ENCODE measurements around the gene ROPN1B.
"Not testable (repeated sequence)": the region's sequence is repeated elsewhere in the genome, so short reads cannot be mapped to it uniquely, and the experiment has no call there.

ROPN1B gene

DNA sequence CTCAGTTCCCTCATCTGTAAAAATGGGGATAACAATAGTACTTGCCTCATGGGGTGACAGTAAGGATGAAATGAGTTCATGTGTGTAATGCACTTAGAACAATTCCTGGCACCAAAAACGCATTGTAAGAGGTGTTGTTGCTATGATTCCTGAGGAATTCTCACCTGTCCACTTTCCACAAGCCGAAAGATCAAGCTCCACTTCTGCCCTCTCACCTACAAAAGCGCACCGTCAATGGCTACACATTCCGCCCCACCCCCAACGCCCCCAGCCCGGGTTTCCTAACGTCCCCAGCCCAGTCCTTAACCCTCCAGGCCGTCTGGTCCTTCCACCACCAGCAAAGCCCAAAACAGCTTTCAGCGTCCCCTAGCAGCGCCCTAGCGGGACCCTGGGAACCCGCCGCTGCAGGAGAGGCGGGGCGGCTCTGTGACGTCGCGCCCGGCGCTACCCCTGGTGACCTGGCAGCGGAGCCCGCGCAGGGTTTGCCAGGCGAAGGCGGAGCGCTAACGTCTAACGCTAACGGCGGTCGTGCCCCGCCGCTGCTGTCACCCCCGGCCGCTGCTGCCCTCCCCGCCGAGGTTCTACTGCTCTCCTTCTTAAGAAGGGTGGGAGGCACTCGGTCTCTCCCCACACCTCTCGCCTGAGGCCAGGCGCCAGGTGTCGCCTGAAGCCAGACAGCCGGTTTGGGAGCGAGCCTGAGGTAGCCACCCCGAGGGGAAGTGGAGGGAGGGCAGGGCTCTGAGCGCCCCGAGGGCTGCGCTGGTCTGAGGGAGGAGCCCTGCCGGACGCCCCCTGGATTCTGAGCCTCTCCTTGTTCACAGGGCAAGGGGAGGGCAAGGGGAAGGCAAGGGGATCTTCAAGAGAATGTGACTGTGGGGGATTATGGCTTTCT, at the start of gene ROPN1B:
TSS of gene ROPN1B (plus strand) at position 478 of the 892 bp plus-strand sequence. CDS start 2,877 bp downstream, outside the sequence.
- not testable (repeated sequence) for DNase-seq (ENCODE audit: low read depth)

DNA sequence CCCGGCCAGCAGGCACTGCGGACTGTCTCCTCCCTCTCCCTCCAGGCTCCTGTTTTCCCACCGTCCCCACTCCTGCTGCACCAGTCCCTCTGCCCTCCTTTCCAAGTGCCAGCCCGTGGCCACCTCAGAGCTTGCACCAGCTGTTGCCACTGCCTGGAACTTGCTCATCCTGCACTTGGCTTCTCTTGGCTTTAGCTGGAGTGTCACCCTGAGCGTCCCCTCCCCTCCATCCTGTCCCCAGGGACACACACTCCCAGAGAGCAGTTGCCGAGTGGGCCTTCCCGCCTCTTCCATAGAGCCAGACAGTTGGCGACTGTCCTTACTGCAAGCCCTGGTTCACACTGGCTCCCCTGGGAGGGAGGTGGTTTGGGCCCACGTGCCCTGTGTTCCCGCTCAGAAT, 48.8 kb upstream of the ROPN1B start:
- DNase-seq (ENCODE audit: low read depth): not testable (repeated sequence)

- DNase-seq (ENCODE audit: low read depth): not testable (repeated sequence)
Observed at GRCh38 chr3:125920751-125921279, 48.2 kb upstream of the ROPN1B start.

DNA sequence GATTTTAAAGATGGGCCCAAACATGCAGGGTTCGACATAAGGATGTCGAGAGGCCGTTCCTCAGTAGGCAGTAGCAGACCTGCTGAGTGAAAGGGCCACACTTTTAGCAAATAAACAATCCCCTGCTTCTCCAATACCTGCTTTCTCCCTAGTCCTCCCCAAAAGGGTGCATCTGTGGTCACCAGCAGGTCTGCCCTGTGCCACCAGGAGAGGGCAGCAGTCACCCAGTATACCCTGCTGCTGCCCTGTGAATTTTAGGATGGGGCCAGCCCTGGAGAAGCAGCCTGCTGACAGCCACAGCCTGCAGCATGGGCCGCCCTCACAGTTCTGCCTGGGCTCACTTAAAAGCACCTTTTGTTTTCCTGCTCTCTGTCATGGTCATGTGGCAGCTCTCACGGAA, 47.3 kb upstream of the ROPN1B start:
- not testable (repeated sequence) for DNase-seq (ENCODE audit: low read depth)

- not testable (repeated sequence) for DNase-seq (ENCODE audit: low read depth)
Observed at GRCh38 chr3:125923324-125924115, 45.5 kb upstream of the ROPN1B start.

DNA sequence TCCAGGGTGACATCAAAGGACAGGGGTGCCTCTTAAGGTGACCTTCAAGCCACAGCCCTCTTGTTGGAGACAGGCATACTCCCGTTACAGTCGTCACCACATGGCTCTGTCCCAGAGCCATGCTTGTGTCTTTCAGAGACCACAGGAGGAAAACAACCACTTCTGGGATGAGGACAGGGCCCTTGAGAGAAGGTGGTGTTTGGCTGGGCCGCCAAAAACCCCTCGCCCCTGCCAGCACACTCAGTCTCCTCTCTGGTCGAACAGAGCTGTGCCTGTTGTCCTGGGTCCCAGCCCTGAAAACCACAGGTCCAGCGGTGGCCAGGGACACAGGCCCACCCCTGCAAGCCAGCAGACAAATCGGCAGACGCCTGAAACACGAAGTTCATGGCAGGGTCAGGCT, 44.7 kb upstream of the ROPN1B start:
- DNase-seq (ENCODE audit: low read depth): not testable (repeated sequence)

- not testable (repeated sequence) for DNase-seq (ENCODE audit: low read depth)
Observed at GRCh38 chr3:125925727-125926126, 43.3 kb upstream of the ROPN1B start.

GRCh38 chr3:125928771-125929545, 40.0 kb upstream of the ROPN1B start:
- peak; percentile 47 for DNase-seq (ENCODE audit: low read depth)

- not testable (repeated sequence) for DNase-seq (ENCODE audit: low read depth)
Observed at GRCh38 chr3:125929765-125930164, 39.2 kb upstream of the ROPN1B start.

- not testable (repeated sequence) for DNase-seq (ENCODE audit: low read depth)
Observed at GRCh38 chr3:125931355-125931880, 37.6 kb upstream of the ROPN1B start.

- DNase-seq (ENCODE audit: low read depth): not testable (repeated sequence)
Observed at GRCh38 chr3:125933397-125934173, 35.4 kb upstream of the ROPN1B start.

DNA sequence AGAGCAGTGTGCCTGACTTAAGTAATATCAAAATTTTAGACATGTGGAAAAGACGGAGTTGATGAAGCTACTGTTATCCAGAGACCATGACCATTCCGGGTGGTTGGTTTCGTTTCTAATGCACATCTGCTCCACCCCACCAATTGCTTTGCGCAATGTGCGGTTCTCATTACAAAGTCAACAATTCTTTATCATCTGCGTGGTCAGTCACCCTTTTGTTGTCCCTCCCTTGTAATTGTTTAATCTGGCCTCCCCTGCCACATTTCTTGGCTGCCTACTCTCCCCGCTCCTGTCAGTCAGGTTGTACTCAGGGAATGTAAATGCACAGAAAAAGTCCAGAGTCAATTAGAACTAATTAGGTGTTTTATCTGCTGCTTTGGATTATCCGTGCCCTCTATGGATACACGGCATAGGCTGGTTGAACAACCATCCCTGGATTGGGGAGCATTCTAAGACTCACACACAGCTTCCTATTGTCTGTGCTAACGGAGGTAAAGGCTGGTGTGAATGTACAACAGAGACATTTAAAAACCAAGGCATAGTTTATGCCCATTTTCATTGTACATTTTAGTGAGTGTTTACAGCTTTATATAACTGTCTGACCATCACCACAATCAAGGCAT, 33.6 kb upstream of the ROPN1B start:
- not testable (repeated sequence) for DNase-seq (ENCODE audit: low read depth)

- not testable (repeated sequence) for DNase-seq (ENCODE audit: low read depth)
Observed at GRCh38 chr3:125936210-125936815, 32.7 kb upstream of the ROPN1B start.

DNA sequence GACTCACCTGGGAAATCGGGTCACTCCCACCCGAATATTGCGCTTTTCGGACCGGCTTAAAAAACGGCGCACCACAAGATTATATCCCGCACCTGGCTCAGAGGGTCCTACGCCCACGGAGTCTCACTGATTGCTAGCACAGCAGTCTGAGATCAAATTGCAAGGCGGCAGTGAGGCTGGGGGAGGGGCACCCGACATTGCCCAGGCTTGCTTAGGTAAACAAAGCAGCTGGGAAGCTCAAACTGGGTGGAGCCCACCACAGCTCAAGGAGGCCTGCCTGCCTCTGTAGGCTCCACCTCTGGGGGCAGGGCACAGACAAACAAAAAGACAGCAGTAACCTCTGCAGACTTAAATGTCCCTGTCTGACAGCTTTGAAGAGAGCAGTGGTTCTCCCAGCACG, 32.1 kb upstream of the ROPN1B start:
- not testable (repeated sequence) for DNase-seq (ENCODE audit: low read depth)

DNA sequence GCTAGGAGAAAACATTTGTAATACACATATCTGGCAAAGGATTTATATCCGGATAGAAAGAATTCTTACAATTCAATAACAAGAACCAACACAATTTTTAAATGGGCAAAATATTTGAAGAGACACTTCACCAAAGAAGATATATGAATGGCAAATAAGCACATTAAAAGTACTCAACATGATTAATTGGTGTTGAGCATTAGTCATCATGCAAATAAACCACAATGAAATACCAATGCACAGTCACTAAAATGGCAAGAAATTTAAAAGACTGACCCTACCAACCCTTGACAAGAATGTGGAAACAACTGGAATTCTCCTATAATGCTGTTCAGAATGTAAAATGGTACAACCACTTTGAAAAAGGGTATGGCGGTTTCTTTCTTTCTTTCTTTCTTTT, 21.2 kb upstream of the ROPN1B start:
- not testable (repeated sequence) for DNase-seq (ENCODE audit: low read depth)

- not testable (repeated sequence) for DNase-seq (ENCODE audit: low read depth)
Observed at GRCh38 chr3:125948901-125949300, 20.1 kb upstream of the ROPN1B start.

DNA sequence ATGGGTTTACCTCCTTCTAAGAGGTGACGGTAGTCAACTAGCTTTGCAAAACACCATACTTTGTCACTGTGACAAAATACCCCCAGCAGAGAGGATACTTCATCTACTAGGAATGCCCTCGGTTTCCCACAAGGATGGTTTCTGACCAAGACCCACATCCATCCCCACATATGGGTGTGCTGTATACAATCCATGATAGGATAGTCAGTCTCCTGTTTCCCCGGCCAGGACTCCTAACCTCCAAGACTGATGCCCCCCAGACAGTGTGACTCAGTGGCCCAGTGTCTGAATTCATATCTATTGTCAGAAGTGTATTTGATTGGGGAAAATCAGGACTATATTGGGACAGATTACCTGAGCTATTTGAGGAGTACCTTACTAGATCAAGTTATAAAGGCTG, 17.8 kb upstream of the ROPN1B start:
- DNase-seq (ENCODE audit: low read depth): not testable (repeated sequence)

DNA sequence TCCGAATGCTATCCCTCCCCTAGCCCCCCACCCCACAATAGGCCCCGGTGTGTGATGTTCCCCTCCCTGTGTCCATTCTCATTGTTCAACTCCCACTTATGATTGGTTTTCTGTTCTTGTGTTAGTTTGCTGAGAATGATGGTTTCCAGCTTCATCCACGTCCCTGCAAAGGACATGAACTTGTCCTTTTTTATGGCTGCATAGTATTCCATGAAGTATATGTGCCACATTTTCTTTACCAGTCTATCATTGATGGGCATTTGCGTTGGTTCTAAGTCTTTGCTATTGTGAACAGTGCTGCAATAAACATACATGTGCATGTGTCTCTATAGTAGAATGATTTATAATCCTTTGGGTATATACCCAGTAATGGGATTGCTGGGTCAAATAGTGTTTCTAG, 12.0 kb upstream of the ROPN1B start:
- DNase-seq (ENCODE audit: low read depth): not testable (repeated sequence)

GRCh38 chr3:125957674-125958510, 11.1 kb upstream of the ROPN1B start:
- DNase-seq (ENCODE audit: low read depth): no peak
